GM18526 (cell line): ENCODE data around the gene RAB4A.

ENCODE experiments used
- POLR2A ChIP-seq: IDR thresholded peaks from 3 replicates; pipeline ENCODE4 v1.6.1; 2011; ENCODE audit not compliant: insufficient read length; ENCODE audit errors: extremely low read depth

The RAB4A gene

DNA sequence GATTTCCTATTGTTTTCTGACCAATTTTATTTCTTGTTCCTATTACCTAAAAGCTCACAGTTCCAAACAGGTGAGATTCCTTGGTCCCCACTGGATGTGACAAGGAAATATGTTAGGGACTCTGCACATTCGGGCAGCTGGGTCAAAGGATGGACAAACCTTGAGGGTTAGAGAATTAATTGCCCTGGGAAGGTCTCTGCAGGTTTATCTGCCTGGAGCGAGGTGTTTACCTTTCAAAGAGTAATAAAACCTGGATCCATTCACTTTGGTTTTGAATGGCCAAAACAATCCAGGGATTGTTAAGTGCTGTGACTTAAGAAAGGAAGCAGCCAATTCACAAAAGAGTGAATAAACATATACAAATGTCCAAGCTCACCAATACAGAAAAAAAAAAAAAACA, 33.6 kb upstream of the RAB4A start:
- TF ChIP-seq POLR2A, result no peak

DNA sequence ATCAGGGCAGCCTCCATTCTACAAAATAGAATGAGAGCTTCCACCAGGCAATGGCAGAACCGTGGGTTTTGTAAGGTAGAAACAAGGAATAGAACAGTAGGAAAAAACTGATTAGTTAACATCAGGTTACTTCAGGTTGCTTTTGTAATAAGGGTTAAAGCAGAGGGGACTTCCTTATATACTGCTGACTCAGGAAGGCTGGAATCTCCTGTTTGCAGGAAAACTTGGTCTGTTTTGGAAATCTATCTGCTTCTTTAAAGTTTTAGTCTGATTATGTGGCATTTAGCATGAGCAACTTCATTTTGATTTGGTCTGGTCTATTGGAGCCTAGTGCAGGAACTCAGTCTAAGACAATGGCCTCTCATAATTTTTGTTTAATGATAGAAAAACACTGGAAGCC, 32.7 kb upstream of the RAB4A start:
- no peak for TF ChIP-seq POLR2A

DNA sequence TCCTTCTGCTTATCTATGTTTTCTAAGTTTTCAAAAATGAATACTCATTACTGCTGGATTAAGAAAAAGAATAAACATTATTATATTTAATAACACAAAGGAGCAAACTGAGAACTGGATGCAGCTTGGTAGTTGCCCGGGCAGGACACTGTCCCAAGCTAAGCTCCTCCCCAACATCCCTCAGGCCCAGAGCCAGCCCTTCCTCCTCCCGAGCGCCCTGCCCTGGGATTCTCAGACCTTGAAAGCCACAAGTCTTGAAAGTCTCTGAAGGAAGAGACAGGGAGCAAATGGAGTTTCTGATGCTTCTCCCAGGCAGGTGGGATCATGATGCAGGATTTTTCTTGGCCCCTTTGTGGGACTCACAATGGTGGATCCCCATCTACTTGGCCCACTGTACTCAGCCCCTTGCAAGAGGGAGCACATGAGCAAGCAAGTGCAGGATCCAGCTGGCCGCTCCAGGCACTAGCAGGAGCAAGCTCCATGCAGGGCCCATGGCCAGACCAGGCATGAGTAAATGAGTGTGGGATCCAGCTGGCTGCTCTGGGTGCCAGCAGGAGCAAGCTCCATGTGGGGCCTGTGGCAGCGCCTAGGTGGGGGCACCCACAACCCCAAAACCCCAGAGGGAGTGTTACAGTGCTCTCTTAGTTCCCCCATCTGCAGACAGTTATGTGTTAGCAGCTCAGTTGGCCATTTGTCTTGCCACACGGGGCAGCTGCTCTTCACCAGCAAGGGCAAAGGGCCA, 32.1 kb upstream of the RAB4A start:
- no peak for TF ChIP-seq POLR2A

DNA sequence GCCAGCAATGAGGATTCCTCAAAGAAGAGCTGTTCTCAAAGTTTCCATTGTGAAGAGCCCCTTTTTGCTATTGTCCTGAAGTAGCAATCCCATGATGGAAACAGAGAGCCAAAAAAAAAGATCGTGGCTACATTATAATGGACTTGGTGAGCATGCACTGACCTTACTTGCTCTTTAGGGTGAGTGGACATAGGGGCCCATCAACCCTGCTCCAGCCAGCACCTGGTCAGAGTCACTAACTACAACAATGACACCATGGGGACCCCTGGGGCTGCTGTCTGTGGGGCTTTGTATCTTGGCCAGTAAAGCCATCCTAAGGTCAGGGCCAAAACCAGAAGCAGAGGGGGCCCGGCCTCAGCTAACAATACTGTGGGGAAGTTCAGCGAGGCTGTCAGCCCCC, 30.4 kb upstream of the RAB4A start:
- no peak for TF ChIP-seq POLR2A

DNA sequence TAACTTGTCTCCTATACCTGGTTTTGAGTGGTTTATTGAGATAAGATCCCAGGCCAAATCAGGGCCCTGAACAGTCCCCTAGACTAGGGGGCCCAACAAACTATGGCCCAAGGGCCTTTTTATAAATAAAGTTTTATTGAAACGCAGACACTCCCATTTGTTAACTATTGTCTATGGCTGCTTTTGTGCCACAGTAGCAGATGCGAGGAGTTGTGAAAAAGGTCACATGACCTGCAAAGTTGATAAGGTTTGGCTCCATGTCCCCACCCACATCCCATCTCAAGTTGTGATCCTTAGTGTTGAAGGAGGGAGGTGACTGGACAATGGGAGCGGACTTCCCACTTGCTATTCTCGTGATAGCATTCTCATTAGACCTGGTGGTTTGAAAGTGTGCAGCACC, 29.5 kb upstream of the RAB4A start:
- TF ChIP-seq POLR2A, result no peak

DNA sequence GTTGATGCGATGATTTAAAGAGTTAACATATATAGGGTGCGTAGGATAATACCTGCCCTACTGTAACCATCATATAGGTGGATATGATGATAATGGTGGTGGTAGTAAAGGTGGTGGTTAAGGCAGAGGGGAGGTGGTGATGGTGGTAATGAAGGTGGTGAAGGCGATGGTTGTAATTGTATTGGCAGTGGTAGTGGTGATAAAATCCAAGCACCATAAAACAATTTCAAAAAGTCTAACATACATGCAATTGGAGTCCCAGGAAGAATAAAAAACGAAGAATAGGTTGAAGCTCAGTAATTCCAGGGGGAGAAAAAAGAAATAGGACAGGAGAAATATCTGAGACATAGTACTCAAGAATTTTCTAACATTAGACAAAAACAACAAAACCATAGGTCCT, 27.3 kb upstream of the RAB4A start:
- no peak for TF ChIP-seq POLR2A

DNA sequence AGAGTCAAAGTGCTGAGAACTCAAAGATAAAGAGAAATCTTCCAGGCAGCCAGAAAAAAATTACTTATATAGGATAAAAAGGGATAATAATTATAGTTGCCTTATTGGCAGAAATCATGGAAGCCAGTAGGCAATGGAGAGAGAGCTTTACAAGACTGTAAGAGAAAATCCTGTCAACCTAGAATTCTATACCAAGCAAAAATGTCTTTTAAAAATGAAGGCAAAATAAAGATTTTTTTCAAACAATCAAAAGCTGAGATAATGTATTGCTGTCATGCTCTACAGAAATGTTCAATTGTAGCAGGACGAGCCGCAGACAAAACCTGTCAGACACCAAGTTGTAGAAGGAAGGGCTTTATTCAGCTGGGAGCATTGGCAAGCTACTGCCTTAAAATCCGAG, 26.8 kb upstream of the RAB4A start:
- no peak for TF ChIP-seq POLR2A

DNA sequence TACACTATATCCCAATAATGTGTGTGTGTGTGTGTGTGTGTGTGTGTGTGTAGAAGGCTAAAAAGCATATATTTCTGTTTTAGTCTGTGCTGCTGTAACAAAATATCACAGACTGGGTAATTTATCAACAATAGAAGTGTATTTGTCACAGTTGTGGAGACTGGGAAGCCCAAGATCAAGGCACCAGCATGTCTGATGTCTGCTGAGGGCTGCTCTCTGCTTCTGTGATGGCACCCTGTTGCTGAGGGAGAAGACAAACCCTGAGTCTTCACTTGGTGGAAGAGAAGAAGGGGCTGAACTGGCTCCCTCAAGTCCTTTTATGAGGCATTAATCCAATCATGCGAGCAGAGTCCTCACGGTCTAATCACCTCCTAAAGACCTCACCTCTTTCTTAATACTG, 23.0 kb upstream of the RAB4A start:
- no peak for TF ChIP-seq POLR2A

DNA sequence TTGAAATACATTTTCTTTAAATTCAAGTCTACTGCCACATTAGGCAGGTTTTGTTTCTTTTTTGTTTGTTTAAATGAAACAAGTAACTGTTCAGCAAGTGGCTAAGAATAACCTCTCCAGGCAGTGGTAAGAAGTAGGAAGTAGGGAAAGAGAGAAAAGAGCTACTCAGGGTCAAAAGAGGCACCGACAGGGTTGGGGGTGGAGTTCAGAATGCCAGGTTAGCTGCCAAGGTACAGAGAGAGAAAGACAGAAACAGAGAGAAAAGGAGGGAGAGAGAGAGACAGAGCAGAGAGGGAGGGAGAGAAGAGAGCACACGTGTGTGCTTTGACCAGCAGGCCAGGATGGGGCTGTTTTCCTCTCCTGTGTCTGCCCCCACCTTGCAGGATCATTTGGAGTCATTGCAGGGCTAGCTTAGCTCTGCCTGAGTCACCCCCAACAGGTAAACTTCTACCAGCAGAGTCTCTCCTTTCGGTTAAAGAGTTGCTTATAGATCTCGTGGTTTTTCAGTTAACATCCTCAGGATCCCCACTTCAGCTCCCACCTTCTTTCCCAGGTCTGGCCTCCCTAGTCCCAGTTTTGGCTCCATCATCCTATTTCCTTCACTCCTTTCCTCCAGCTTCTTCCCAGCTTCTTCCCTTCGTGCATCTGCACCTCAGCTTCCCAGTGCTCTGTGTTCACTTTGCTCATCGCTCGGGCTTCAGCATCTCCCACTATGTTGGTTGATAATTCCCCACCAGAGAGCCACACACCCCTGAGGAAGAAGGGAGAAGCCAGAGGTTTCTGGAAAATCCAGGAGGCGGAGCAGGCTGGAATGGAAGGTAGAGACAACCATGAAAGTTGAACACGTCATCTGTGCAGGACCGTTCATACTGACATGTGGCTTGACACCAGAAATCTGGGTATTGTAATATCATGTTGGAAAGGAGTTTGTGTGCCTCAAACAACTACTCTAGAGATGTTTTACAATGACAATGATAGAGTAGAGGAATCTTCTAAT, 21.8 kb upstream of the RAB4A start:
- TF ChIP-seq POLR2A, result no peak

DNA sequence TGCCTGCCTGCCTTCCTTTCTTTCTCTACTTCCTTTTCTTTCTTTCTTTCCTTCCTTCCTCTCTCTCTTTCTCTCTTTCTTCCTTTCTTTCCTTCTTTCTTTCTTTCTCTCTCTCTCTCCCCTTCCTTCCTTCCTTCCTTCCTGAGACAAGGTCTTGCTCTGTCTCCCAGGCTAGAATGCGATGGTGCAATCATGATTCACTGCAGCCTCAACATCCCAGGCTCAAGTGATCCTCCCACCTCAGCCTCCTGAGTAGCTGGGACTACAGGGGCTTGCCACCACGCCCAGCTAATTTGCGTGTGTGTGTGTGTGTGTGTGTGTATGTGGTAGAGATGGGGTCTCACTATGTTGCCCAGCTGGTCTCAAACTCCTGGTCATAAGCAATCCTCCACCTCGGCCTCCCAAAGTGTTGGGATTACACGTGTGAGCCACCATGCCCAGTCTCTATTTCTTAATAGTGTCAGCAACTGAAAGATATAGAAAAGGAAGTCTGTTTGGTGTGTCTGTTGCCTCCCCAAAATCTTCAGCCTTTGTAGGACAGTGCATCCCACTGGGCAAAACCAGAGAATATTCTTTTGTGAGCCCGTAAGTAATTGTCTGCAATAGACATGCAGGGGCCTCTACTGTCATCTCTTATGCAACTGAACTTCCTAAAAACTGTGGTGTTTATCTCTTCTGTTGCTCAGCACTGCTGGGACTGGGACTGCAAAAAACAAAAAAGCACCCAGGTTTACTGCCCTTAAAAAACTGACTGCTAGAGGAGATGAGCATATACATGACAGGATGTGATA, 20.9 kb upstream of the RAB4A start:
- TF ChIP-seq POLR2A, result no peak

DNA sequence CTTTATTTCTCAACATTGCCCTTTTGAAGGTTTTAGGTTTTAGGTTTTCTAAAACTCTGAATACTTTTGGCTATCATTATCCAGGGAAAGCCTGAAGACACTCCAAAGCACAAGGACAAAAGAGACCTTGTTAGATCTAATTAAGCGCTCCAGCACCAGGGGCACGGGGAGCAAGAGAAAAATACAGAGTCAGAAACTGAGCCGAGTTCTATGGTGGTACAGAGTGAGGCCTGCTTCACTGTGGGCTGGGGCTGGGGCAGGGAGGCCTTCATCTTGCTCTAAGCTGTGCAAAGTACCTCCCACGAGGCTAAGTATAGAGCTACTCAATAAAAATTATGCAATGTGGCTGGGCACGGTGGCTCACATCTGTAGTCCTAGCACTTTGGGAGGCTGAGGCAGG, 19.7 kb upstream of the RAB4A start:
- TF ChIP-seq POLR2A, result no peak

DNA sequence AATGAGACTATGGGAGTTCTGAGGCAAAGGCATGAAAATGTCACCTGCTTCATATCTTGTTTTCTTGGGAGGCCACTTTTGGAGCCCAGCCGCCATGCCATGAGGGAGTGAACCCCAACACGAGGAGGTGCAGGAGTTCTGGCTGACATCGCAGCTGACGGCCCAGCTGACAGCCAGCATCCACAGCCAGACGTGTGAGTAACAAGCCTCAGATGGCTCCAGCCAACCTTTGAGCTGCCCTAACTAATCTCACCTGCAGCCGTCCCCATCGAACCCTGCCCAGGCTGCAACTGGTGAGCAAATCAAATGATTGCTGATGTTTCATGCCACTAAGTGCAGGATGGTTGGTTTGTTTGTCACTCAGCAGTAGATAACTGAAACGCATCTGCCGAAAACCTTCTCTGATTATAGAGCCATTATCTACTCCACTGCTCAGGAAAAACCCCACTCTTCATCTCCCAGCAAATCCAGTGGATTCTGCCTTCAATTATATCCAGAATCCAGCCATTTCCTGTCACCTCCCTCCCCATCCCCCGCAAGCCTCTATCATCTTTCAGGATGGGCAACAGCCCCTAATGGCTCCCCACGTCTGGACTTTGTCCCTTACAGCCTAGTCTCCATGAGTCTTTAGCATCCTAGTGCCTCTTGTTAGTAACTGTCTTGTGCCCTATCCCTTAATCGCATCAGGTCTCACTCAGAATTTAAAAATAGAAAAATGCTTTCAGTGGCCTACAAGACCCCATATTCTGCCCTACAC, 18.5 kb upstream of the RAB4A start:
- no peak for TF ChIP-seq POLR2A

DNA sequence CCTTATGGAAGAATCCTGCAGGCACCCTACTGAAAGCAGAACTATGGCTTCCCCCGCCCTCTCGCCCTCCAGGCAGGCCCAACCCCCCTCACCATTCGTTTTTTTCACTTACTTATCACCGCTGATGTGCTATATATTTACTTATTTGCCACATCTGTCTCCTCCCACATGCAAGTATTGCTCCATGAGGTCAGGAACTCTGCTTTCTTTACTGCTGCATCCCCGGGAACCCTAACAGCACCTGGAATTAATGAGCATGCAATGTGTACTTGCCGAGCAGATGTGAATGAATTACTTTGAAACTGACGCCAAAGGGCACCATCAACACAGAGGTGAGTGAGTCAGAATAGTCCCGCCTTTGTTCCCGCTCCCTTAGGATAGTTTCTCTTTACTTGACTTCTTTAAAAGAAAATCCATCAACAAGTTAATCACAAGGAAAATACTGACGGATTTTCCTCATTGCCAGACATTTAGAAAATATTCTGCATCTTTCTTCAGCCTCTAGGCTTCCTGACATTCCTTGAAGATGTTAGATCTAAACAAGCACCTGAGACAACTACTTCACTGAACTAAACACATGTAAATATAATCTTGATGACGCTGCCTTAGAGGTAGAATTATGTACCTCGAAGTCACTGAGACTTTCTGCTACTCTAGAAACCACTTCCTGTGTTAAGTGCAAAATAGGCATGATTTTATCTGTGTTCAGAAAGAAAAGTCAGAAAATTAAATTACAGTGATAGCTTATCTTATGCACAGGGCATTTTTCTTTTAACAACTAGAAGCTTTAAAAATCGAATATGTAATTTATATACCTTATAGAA, 17.5 kb upstream of the RAB4A start:
- TF ChIP-seq POLR2A, result no peak
